ENCODE data around the gene CACNA1D.

GRCh38 chr3:53671192-53671960, 177.0 kb downstream of the CACNA1D start:
- TF ChIP-seq SIN3A (IDR thresholded peaks at IDR 0.05; ENCODE audit: low read depth) (no peak), POLR2A (IDR thresholded peaks at IDR 0.05; ENCODE audit: borderline replicate concordance, extremely low read depth, insufficient read depth, insufficient read length) (no peak), ATF3 (IDR thresholded peaks at IDR 0.05) (no peak), RAD21 (IDR thresholded peaks at IDR 0.05; ENCODE audit: low read depth) (no peak), YY1 (IDR thresholded peaks at IDR 0.05; ENCODE audit: extremely low read depth, insufficient replicate concordance, low read depth, low read length) (no peak), EZH2 (IDR thresholded peaks at IDR 0.05) (no peak), SP1 (IDR thresholded peaks at IDR 0.05; ENCODE audit: low read depth) (no peak)
- TF ChIP-seq, protein P1, sequence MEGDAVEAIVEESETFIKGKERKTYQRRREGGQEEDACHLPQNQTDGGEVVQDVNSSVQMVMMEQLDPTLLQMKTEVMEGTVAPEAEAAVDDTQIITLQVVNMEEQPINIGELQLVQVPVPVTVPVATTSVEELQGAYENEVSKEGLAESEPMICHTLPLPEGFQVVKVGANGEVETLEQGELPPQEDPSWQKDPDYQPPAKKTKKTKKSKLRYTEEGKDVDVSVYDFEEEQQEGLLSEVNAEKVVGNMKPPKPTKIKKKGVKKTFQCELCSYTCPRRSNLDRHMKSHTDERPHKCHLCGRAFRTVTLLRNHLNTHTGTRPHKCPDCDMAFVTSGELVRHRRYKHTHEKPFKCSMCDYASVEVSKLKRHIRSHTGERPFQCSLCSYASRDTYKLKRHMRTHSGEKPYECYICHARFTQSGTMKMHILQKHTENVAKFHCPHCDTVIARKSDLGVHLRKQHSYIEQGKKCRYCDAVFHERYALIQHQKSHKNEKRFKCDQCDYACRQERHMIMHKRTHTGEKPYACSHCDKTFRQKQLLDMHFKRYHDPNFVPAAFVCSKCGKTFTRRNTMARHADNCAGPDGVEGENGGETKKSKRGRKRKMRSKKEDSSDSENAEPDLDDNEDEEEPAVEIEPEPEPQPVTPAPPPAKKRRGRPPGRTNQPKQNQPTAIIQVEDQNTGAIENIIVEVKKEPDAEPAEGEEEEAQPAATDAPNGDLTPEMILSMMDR (IDR thresholded peaks at IDR 0.05 in 2 of 3, conservative IDR thresholded peaks at IDR 0.05 in 1 of 3; ENCODE audit: borderline replicate concordance in 1 of 3, insufficient read depth in 1 of 3, low read depth in 2 of 3, low read length in 2 of 3) = no peak
- TF ChIP-seq, protein P2, sequence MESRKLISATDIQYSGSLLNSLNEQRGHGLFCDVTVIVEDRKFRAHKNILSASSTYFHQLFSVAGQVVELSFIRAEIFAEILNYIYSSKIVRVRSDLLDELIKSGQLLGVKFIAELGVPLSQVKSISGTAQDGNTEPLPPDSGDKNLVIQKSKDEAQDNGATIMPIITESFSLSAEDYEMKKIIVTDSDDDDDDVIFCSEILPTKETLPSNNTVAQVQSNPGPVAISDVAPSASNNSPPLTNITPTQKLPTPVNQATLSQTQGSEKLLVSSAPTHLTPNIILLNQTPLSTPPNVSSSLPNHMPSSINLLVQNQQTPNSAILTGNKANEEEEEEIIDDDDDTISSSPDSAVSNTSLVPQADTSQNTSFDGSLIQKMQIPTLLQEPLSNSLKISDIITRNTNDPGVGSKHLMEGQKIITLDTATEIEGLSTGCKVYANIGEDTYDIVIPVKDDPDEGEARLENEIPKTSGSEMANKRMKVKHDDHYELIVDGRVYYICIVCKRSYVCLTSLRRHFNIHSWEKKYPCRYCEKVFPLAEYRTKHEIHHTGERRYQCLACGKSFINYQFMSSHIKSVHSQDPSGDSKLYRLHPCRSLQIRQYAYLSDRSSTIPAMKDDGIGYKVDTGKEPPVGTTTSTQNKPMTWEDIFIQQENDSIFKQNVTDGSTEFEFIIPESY (IDR thresholded peaks at IDR 0.05; ENCODE audit: extremely low read depth, insufficient replicate concordance, low read length) = no peak
- TF ChIP-seq, protein P3, sequence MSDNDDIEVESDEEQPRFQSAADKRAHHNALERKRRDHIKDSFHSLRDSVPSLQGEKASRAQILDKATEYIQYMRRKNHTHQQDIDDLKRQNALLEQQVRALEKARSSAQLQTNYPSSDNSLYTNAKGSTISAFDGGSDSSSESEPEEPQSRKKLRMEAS (IDR thresholded peaks at IDR 0.05) = no peak

Data from HCT116 (cell line).